Bronchial epithelial cell (primary cell): ENCODE results near the gene DAB1. TPM values are rescaled to one million over a fixed set of nuclear protein-coding genes. Genes with fewer than 3 reads are reported as not detected.

ENCODE experiments used
- DNase-seq: peaks from one replicate; pipeline ENCODE4 v3.0.0-alpha.2; 2010; ENCODE audit warnings: low read depth
- FAIRE-seq: peaks from 2 replicates; lab custom pipeline; 2011; peaks lifted over from hg19 to GRCh38; lab: Jason Lieb, UNC
- H3K27me3 ChIP-seq: 2 replicates; pipeline ENCODE4 v1.5.1; 2011; ENCODE audit warnings: low read length; ENCODE audit not compliant: control insufficient read depth, insufficient read depth
- H3K36me3 ChIP-seq: 2 replicates; pipeline ENCODE4 v1.5.1; 2011; ENCODE audit warnings: low read length; ENCODE audit not compliant: control insufficient read depth, insufficient read depth
- H3K4me3 ChIP-seq: 2 replicates; pipeline ENCODE4 v1.5.1; 2011; ENCODE audit warnings: mild to moderate bottlenecking, low read depth, low read length, control low read depth
- CTCF ChIP-seq: IDR thresholded peaks from 2 replicates; pipeline ENCODE4 v1.5.1; 2011; ENCODE audit warnings: mild to moderate bottlenecking, moderate library complexity, low read length, control low read depth, inconsistent platforms; ENCODE audit not compliant: insufficient read depth, severe bottlenecking
- total RNA-seq: library from RNA; depleted of rRNA; stranded (reverse); fragments of >200 nt; gene quantifications from 2 replicates; pipeline ENCODE4 v1.2.1, GENCODE V29; 2014

Gene DAB1
- total RNA-seq, 1 donor from 2014 or later: not detected

DNA sequence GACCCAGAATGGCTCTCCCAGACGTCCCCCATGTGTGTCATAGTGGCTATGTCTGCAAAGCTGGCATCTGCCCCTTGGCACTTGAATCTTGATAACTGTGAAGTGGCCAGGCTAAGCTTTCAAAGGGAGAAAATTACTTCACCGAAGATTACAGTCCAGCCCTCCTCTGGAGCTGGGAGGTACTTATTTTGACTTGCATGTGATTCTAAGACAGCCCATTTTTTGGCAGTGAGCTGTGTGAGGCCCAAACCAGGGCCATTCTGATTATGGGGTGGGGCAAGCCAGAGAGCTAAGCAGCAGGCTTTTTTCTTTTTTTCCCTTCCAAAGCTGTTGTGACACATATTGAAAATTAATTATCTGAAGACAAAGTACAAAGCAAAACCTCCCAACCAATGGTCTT lies 415.9 kb downstream of the DAB1 start:
- H3K4me3 ChIP-seq: no peak overlapping the region
- H3K27me3 ChIP-seq: no peaks in the 10 kb centered on the region
- TF ChIP-seq CTCF: no peak
- FAIRE-seq (no peak), DNase-seq (no peak)
- H3K36me3 ChIP-seq: no peaks in the 10 kb centered on the region

- Histone ChIP-seq H3K27me3 (no peaks in the 10 kb centered on the region), H3K4me3 (no peak overlapping the region), H3K36me3 (no peaks in the 10 kb centered on the region)
- FAIRE-seq: no peak
- TF ChIP-seq CTCF: no peak
- no peak for DNase-seq
These were observed 416.4 kb downstream of the DAB1 start for GRCh38 chr1:57007472-57007871.

- DNase-seq (no peak), FAIRE-seq (no peak)
- no peak overlapping the region for H3K4me3 ChIP-seq
- no peaks in the 10 kb centered on the region for H3K36me3 ChIP-seq
- H3K27me3 ChIP-seq: no peaks in the 10 kb centered on the region
- no peak for TF ChIP-seq CTCF
These were observed 420.3 kb downstream of the DAB1 start for GRCh38 chr1:57003398-57004139.

DNA sequence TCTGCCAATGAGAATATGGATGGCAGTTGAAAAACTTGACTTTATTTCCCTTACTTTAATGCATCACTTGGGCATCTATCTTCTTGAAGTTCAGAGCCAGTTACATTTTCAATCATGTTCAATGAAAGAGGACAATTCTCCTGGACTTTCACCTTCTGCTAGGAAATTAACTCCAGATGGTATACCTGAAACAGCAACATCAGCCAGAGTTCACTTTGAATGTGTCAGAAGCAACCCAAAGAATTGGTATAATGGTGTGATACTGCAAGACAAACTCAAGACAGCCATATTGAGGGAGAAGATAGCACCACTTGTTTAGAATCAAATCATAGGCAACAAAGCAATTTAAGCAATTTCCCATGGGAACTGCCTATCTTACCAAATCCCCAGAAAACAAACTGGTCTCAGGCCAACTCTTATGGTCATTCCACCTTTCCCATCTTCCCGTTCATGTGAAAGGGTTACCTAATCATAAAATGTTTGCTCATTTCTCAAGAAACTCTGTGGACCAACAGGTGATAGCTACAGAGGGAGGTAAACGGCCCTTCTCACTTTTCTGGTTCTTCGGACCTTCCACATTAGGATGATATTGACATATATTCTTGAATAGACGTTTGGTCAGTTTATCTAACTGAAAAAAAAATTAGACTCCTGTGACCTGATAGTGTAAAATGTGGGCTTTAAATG lies 428.3 kb downstream of the DAB1 start:
- DNase-seq: no peak
- no peaks in the 10 kb centered on the region for H3K36me3 ChIP-seq
- H3K27me3 ChIP-seq: no peaks in the 10 kb centered on the region
- TF ChIP-seq CTCF: no peak
- no peak overlapping the region for H3K4me3 ChIP-seq
- no peak for FAIRE-seq

GRCh38 chr1:56993475-56993874 lies 430.4 kb downstream of the DAB1 start:
- no peak for FAIRE-seq
- Histone ChIP-seq H3K4me3 (no peak overlapping the region), H3K27me3 (no peaks in the 10 kb centered on the region), H3K36me3 (no peaks in the 10 kb centered on the region)
- DNase-seq: no peak
- no peak for TF ChIP-seq CTCF
